Measurements from ENCODE around the gene LRTM2. TPM values are rescaled to one million over a fixed set of nuclear protein-coding genes. Genes with fewer than 3 reads are reported as not detected.

LRTM2 gene
- total RNA-seq, 1 experiment from 2014 or later = not detected

DNA sequence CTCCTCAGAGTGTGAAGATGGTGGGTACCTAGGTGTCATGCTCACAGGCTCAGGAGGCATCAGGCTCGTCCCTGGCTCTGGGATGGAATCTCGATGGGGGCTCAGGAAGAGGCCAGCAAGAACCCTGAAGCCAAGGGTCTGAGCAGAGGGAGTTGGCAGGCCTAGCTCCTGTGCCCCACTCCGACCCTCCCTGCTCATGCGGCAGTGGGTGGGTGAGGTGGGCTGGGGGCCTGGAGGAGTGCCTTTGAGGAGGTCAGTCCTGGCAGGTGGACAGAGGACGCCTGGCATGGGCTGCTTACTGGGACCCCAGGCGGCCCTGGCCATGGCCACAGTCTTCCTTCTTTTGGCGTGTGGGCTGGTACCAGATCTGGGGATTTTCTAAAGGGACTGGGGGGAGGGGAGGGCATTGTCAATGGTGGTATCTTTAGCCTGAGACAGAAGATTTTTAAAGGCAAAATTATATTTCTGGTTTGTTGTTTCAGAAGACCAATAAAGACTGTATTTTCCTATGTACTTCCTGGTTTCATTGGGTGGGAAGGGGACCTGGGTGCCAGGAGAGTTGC is 16.0 kb downstream of the LRTM2 start:
- no peak overlapping the region for H3K27ac ChIP-seq (ENCODE audit: low read length)
- in situ Hi-C loops (cut with HindIII; ENCODE audit: low pct_unique_long_range_greater_than_20kb, low sequenced_read_pairs) (no loop called here), intact Hi-C loops (cut with micrococcal nuclease; ENCODE audit: unreplicated experiment) (no loop called here)
- no peaks in the 10 kb centered on the region for H3K27me3 ChIP-seq (ENCODE audit: control insufficient read depth, insufficient read depth, low read length)
- no peak for ATAC-seq
- BruUV-seq (replicated peaks) = no TSS peak
- H3K4me3 ChIP-seq (ENCODE audit: low read depth in 2 of 2, low read length in 2 of 2) = no peak overlapping the region
- H3K36me3 ChIP-seq (ENCODE audit: control insufficient read depth, insufficient read depth, low read length) = no peaks in the 10 kb centered on the region
- no peaks in the 10 kb centered on the region for H3K9me3 ChIP-seq (ENCODE audit: control insufficient read depth, insufficient read depth, low read depth, low read length)
- peaks cover 4% of the 10 kb centered on the region; the same call in 1 of the 2 replicates for H3K4me1 ChIP-seq (ENCODE audit: control insufficient read depth, insufficient read depth, low read length)
- POLR2A ChIA-PET = no interaction called here
- no peak for DNase-seq (ENCODE audit: low read depth, low spot score)
- CTCF ChIA-PET = interaction anchor here (0.6 to 1.2 kb wide), 2 partner anchors 16 to 104 kb away, joined by 3 to 4 read pairs; no protein-coding TSS in a partner anchor
- TF ChIP-seq, protein P1, sequence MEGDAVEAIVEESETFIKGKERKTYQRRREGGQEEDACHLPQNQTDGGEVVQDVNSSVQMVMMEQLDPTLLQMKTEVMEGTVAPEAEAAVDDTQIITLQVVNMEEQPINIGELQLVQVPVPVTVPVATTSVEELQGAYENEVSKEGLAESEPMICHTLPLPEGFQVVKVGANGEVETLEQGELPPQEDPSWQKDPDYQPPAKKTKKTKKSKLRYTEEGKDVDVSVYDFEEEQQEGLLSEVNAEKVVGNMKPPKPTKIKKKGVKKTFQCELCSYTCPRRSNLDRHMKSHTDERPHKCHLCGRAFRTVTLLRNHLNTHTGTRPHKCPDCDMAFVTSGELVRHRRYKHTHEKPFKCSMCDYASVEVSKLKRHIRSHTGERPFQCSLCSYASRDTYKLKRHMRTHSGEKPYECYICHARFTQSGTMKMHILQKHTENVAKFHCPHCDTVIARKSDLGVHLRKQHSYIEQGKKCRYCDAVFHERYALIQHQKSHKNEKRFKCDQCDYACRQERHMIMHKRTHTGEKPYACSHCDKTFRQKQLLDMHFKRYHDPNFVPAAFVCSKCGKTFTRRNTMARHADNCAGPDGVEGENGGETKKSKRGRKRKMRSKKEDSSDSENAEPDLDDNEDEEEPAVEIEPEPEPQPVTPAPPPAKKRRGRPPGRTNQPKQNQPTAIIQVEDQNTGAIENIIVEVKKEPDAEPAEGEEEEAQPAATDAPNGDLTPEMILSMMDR (IDR thresholded peaks at IDR 0.05) = no peak
- no peak for TF ChIP-seq SIN3A (IDR thresholded peaks at IDR 0.05; ENCODE audit: borderline replicate concordance, insufficient read depth, low read depth, low read length)
- TF ChIP-seq, protein P2, sequence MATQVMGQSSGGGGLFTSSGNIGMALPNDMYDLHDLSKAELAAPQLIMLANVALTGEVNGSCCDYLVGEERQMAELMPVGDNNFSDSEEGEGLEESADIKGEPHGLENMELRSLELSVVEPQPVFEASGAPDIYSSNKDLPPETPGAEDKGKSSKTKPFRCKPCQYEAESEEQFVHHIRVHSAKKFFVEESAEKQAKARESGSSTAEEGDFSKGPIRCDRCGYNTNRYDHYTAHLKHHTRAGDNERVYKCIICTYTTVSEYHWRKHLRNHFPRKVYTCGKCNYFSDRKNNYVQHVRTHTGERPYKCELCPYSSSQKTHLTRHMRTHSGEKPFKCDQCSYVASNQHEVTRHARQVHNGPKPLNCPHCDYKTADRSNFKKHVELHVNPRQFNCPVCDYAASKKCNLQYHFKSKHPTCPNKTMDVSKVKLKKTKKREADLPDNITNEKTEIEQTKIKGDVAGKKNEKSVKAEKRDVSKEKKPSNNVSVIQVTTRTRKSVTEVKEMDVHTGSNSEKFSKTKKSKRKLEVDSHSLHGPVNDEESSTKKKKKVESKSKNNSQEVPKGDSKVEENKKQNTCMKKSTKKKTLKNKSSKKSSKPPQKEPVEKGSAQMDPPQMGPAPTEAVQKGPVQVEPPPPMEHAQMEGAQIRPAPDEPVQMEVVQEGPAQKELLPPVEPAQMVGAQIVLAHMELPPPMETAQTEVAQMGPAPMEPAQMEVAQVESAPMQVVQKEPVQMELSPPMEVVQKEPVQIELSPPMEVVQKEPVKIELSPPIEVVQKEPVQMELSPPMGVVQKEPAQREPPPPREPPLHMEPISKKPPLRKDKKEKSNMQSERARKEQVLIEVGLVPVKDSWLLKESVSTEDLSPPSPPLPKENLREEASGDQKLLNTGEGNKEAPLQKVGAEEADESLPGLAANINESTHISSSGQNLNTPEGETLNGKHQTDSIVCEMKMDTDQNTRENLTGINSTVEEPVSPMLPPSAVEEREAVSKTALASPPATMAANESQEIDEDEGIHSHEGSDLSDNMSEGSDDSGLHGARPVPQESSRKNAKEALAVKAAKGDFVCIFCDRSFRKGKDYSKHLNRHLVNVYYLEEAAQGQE (IDR thresholded peaks at IDR 0.05; ENCODE audit: insufficient read depth in 1 of 2, low read depth in 2 of 2, low read length in 1 of 2) = no peak
- TF ChIP-seq POLR2AphosphoS5 (IDR thresholded peaks at IDR 0.05; ENCODE audit: low read depth, low read length) = no peak
- no peak for TF ChIP-seq TCF7L2 (IDR thresholded peaks at IDR 0.05; ENCODE audit: low read depth, low read length)

DNA sequence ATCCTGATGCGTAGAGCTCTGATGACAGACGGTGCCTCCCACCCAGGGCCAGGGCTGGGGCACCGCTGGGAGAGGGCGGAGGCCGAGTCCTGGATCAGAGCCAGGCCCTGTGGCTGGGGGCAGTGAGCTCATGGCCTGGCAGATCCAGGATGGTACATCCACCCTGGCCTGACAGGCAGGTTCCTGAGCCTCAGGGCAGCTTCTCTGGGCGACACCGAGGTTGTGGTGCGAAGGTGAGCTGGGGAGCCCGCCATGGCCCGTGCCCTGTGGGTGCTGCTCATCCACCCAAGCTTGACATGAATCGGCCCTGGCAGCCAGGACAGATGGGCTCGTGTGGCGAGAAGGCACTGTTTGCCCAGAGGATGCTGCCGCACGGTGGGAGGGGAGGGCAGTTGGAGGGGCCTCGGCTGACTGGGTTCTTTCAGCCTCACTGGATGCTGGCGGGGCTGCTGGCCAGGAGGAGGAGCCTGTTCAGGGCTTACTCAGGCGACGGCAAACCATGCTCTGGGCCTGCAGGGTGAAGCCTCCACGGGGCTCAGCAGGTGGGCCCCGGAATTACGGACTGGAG is 16.6 kb downstream of the LRTM2 start:
- no TSS peak for BruUV-seq (replicated peaks)
- ATAC-seq = no peak
- ChIA-PET POLR2A (no interaction called here), CTCF (interaction anchor here (1.2 kb wide), 1 partner anchor 103 kb away, joined by 4 read pairs; no protein-coding TSS in a partner anchor)
- H3K4me1 ChIP-seq (ENCODE audit: control insufficient read depth, insufficient read depth, low read length) = peaks cover 4% of the 10 kb centered on the region; the same call in 1 of the 2 replicates
- H3K4me3 ChIP-seq (ENCODE audit: low read depth in 2 of 2, low read length in 2 of 2) = no peak overlapping the region
- intact Hi-C loops (cut with micrococcal nuclease; ENCODE audit: unreplicated experiment) (no loop called here), in situ Hi-C loops (cut with HindIII; ENCODE audit: low pct_unique_long_range_greater_than_20kb, low sequenced_read_pairs) (no loop called here)
- no peak for DNase-seq (ENCODE audit: low read depth, low spot score)
- no peaks in the 10 kb centered on the region for H3K9me3 ChIP-seq (ENCODE audit: control insufficient read depth, insufficient read depth, low read depth, low read length)
- H3K36me3 ChIP-seq (ENCODE audit: control insufficient read depth, insufficient read depth, low read length) = no peaks in the 10 kb centered on the region
- no peaks in the 10 kb centered on the region for H3K27me3 ChIP-seq (ENCODE audit: control insufficient read depth, insufficient read depth, low read length)
- no peak overlapping the region for H3K27ac ChIP-seq (ENCODE audit: low read length)
- TF ChIP-seq, protein P1 (IDR thresholded peaks at IDR 0.05) = no peak
- TF ChIP-seq SIN3A (IDR thresholded peaks at IDR 0.05; ENCODE audit: borderline replicate concordance, insufficient read depth, low read depth, low read length) (no peak), TCF7L2 (IDR thresholded peaks at IDR 0.05; ENCODE audit: low read depth, low read length) (no peak), POLR2AphosphoS5 (IDR thresholded peaks at IDR 0.05; ENCODE audit: low read depth, low read length) (no peak)
- TF ChIP-seq, protein P2 (IDR thresholded peaks at IDR 0.05; ENCODE audit: insufficient read depth in 1 of 2, low read depth in 2 of 2, low read length in 1 of 2) = no peak
